Aorta (tissue), 5 donors: ENCODE measurements around the gene PDK2. TPM values are rescaled to one million over a fixed set of nuclear protein-coding genes. Genes with fewer than 3 reads are reported as not detected.
A peak's percentile ranks its signal among the peaks of the same experiment; 100 is the strongest.

ENCODE experiments used
- ATAC-seq: fragments of 200-7000 bp; cut with Tn5 transposase; one replicate; pipeline ENCODE4 v1.9.1; 2022; ENCODE audit warnings: moderate library complexity; ENCODE audit not compliant: low FRiP score
- DNase-seq, 2 donors: peaks; one replicate each; pipeline ENCODE4 v3.0.0-alpha.2; 2020
- H3K27ac ChIP-seq, 2 donors: one replicate each; pipeline ENCODE4 v1.5.1; 2013; ENCODE audit warnings: low read length in 2 of 2, mild to moderate bottlenecking in 2 of 2, moderate library complexity in 2 of 2, control low read depth in 1 of 2, inconsistent platforms in 1 of 2, low read depth in 1 of 2
- H3K27me3 ChIP-seq, 2 donors: one replicate each; pipeline ENCODE4 v1.6.1; 2013; ENCODE audit warnings: control low read depth in 1 of 2, low read length in 1 of 2, mild to moderate bottlenecking in 1 of 2, moderate library complexity in 1 of 2; ENCODE audit not compliant: insufficient read depth in 2 of 2, control insufficient read depth in 1 of 2
- H3K36me3 ChIP-seq, 2 donors: one replicate each; pipeline ENCODE4 v1.6.1; 2013; ENCODE audit warnings: control low read depth in 1 of 2, low read length in 1 of 2, mild to moderate bottlenecking in 1 of 2; ENCODE audit not compliant: insufficient read depth in 2 of 2, control insufficient read depth in 1 of 2
- H3K4me1 ChIP-seq, 2 donors: one replicate each; pipeline ENCODE4 v1.6.1; 2013; ENCODE audit warnings: low read length in 2 of 2, control low read depth in 1 of 2, mild to moderate bottlenecking in 1 of 2, moderate library complexity in 1 of 2; ENCODE audit not compliant: insufficient read depth in 2 of 2, control insufficient read depth in 1 of 2
- H3K4me3 ChIP-seq, 2 donors: one replicate each; pipeline ENCODE4 v1.5.1; 2013; ENCODE audit warnings: low read length in 2 of 2, control low read depth in 1 of 2, mild to moderate bottlenecking in 1 of 2
- H3K9me3 ChIP-seq: one replicate; pipeline ENCODE4 v1.6.1; 2013; ENCODE audit warnings: mild to moderate bottlenecking, low read length; ENCODE audit not compliant: control insufficient read depth
- WGBS, 2 donors: extraction: QIAGEN DNeasy Blood & Tissue Kit; methylation state at CpG; one replicate each; pipeline ENCODE4 v1.1.7; 2013; 5-methylcytosine and 5-hydroxymethylcytosine counted together
- intact Hi-C, 2 donors: fragments of 100-400 bp; cut with DNase I; formaldehyde crosslinking; loops; one replicate each; pipeline versions ENCODE4 v1.14.2 to v1.15.0; 2022
- long read RNA-seq, 2 donors: library from polyadenylated mRNA; unstranded; transcript quantifications; one replicate each; pipeline ENCODE4 v2.0.0, GENCODE V29; 2020 to 2021
- polyA plus RNA-seq, 2 donors: library from polyadenylated mRNA; stranded (reverse); fragments of 200-250 nt; gene quantifications; one replicate each; pipeline ENCODE4 v1.2.3, GENCODE V29; 2013
- total RNA-seq, 2 donors: library from RNA; stranded (reverse); fragmentation: NEBNext Ultra II Directional; extraction: Animal tissue kit (Norgen Biotek cat#: 25700); gene quantifications; one replicate each; pipeline ENCODE4 v1.2.1, GENCODE V29; 2021
- donor health status: healthy with polysubstance abuse.
- donor health status: Bipolar disorder and iron deficiency.
- donor health status: DM: no; HTN: no; CAD: no.
- donor health status: DM: no; HTN: no; CAD: no.
- donor health status: DM: yes; HTN: yes; CAD: no.

The PDK2 gene
- total RNA-seq (10 to 100 TPM; 39.4 to 42.8 TPM), polyA plus RNA-seq (10 to 100 TPM; 15.0 to 45.8 TPM)
- long read RNA-seq, donor 1, transcript PDK2-203 (11 exons, 3,440 nt): major isoform, 145 of 170 reads
- long read RNA-seq, donor 1, partial matches to known transcripts: 9 of 170 reads
- long read RNA-seq, donor 1, other reads (novel, unspliced or antisense): 12 of 170 reads
- long read RNA-seq, donor 2, transcript PDK2-203 (11 exons, 3,440 nt): major isoform, 24 of 36 reads
- long read RNA-seq, donor 2, partial matches to known transcripts: 3 of 36 reads
- long read RNA-seq, donor 2, other reads (novel, unspliced or antisense): 5 of 36 reads

DNA sequence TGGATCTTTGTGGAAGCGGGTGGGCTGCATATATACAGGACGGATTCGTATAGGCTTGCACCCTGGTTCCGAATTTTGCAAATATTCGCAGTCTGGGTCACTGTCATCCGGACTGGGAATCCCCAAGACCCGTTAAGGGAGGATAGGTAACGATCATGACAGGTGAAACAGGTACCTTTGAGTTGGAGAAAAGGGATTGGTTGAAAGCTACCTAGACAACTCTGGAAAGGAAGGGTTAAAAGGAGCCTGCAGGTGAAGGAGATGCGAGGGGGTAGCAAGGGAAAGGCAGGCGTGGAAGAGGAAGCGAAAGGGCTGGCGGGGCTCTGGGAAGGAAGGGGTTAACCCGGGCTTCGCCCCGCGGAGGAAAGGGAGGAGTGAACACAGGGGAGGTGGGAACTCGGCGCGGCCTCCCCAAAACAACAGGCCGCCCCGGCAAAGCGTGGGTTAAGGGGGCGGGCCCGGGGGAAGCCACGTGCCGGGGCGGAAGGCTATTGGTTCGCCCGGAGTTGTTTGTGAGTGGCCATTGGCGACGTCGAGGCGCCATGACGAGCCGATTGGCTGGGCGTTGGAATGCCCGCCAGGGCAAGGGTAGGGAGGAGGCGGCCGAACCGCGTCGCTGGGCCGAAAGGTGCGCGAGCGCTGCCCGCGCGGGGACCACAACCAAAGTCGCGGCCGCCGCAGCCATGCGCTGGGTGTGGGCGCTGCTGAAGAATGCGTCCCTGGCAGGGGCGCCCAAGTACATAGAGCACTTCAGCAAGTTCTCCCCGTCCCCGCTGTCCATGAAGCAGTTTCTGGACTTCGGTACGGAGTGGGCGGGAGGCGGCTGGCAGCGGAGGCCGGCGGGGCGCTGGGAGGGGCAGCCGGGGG, at the start of gene PDK2:
Gene PDK2, plus strand, starts transcription at position 599 of the 867 bp plus-strand sequence. Its CDS starts 85 bp downstream, at position 684.
- peak; percentile 98 for DNase-seq
- Histone ChIP-seq H3K27me3 (no peaks in the 10 kb centered on the region), H3K4me1 (no peaks in the 10 kb centered on the region), H3K36me3 (no peaks in the 10 kb centered on the region), H3K9me3 (no peaks in the 10 kb centered on the region), H3K4me3 (peak within 1 kb of the TSS; percentile 74 to 81), H3K27ac (peak within 1 kb of the TSS in 1 of 2 donors; percentile 55)
- WGBS, 2 donors: 0 to 1% methylated on average over 68 of the region's 68 CpGs
- peak; percentile 97 for ATAC-seq
- intact Hi-C loops: loop anchor here (5.0 kb wide), 2 partner anchors 52 to 202 kb away; no protein-coding TSS in a partner anchor

DNA sequence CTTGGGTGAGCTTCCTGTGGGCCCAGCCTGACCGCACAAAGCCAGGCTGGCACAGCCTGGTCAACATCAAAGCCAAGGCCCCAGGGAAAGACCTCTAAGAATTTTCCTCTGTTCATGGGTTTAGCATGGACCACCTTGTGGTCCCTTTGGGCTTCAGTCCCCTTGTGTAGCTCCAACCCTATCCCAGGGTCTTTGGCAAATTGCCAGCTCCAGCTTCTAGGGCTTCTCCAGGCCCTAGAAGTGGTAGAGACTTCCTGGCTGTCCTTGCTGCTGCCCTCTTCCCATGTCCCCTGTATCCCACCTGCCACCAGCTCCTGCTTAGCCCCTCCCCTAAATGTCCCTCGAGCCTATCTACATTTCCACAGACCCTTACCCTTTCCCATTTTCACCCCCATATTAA, 49.0 kb upstream of the PDK2 start:
- intact Hi-C loops: no loop called here
- Histone ChIP-seq H3K36me3 (no peaks in the 10 kb centered on the region), H3K27me3 (no peaks in the 10 kb centered on the region), H3K4me3 (no peak overlapping the region), H3K4me1 (no peaks in the 10 kb centered on the region), H3K9me3 (no peaks in the 10 kb centered on the region), H3K27ac (no peak overlapping the region)
- WGBS, 2 donors: 92% methylated on average over 2 of the region's 2 CpGs
- ATAC-seq: no peak
- DNase-seq: peak in 1 of 2 donors; percentile 37

GRCh38 chr17:50046667-50047066, 48.5 kb upstream of the PDK2 start:
- Histone ChIP-seq H3K36me3 (no peaks in the 10 kb centered on the region), H3K9me3 (no peaks in the 10 kb centered on the region), H3K4me3 (no peak overlapping the region), H3K27ac (no peak overlapping the region), H3K27me3 (no peaks in the 10 kb centered on the region), H3K4me1 (no peaks in the 10 kb centered on the region)
- DNase-seq: peak in 1 of 2 donors; percentile 42
- intact Hi-C loops: no loop called here
- no peak for ATAC-seq
- WGBS, 2 donors: 84 to 89% methylated on average over 6 of the region's 6 CpGs

DNA sequence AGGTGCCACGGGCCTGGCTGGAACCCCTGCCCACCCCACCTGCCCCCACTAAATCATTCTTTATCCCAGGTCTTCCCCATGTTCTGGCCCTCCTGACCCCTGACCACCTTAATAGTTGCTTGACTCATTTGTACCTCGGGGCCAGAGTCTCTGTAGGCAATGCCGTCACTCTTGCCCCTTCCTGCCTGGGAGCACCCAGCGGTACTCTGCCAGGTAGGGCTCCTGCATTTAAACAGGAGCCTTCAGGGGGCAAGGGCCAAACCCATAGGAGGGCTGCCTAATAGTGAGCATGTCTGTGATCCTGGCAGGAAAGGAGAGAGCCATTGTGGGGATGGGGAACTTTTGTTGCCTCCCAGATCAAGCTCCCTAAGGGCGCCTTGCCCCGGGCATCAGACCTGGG, 48.1 kb upstream of the PDK2 start:
- DNase-seq (peak in 1 of 2 donors; percentile 45), ATAC-seq (no peak)
- H3K27ac ChIP-seq: no peak overlapping the region
- no peaks in the 10 kb centered on the region for H3K36me3 ChIP-seq
- no peaks in the 10 kb centered on the region for H3K9me3 ChIP-seq
- H3K27me3 ChIP-seq: no peaks in the 10 kb centered on the region
- intact Hi-C loops: no loop called here
- H3K4me1 ChIP-seq: no peaks in the 10 kb centered on the region
- no peak overlapping the region for H3K4me3 ChIP-seq
- WGBS, 2 donors: 95% methylated on average over 6 of the region's 6 CpGs

GRCh38 chr17:50047488-50048126, 47.5 kb upstream of the PDK2 start:
- intact Hi-C loops: no loop called here
- DNase-seq (peak in 1 of 2 donors; percentile 76), ATAC-seq (peak; percentile 19)
- Histone ChIP-seq H3K27ac (no peak overlapping the region), H3K27me3 (no peaks in the 10 kb centered on the region), H3K36me3 (no peaks in the 10 kb centered on the region), H3K9me3 (no peaks in the 10 kb centered on the region), H3K4me1 (no peaks in the 10 kb centered on the region), H3K4me3 (no peak overlapping the region)
- WGBS, 2 donors: 53% methylated on average over 9 of the region's 9 CpGs

DNA sequence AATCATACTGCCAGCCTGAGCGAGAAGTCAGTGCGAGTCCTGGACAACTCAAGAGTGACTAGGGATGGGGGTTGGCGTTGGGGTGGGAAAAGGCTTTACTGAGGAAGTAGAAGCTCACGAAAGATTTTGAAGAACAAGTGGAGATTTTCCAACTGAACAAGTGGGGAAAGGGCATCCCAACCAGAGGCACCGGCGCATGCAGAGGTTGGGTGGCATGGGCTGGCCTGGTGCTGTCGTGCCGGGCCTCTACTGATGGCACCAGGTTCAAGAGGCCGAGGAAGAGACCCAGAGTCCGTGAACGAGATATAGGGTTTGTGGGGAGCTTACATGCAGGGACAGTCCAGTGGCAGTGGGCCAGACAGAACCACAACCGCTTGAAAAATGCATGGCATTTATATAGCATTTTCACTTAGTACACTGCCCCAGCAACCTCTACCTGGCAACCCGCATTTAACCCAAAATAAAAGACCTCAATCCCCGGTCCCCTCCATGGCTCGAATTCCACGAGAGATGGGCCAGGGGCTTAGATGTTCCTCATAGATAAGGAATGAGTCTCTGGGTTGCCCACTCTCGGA, 46.9 kb upstream of the PDK2 start:
- intact Hi-C loops: no loop called here
- Histone ChIP-seq H3K36me3 (no peaks in the 10 kb centered on the region), H3K4me1 (no peaks in the 10 kb centered on the region), H3K4me3 (no peak overlapping the region), H3K27me3 (no peaks in the 10 kb centered on the region), H3K9me3 (no peaks in the 10 kb centered on the region), H3K27ac (no peak overlapping the region)
- peak in 1 of 2 donors; percentile 44 for DNase-seq
- WGBS, 2 donors: 92 to 94% methylated on average over 17 of the region's 17 CpGs
- no peak for ATAC-seq

DNA sequence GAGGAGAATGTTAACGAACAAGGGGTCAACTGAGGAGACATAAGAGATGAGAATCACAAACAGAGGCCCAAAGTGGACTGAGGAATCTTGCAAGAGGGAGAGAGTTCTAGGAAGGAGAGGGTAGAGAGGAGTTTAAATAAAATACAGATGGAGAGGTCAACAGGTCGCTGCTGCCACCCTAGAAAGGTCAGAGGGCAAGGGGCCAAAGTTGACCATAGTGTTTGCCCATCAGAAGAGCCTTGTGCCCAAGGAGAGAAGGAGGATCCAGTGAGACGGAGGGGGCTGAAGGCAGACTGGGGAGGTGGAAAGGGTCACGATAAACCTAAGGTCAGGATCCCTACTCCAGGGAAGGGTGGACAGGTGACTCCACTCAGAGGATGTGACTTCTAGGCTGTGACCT, 46.2 kb upstream of the PDK2 start:
- Histone ChIP-seq H3K27me3 (no peaks in the 10 kb centered on the region), H3K36me3 (no peaks in the 10 kb centered on the region), H3K27ac (no peak overlapping the region), H3K4me1 (no peaks in the 10 kb centered on the region), H3K4me3 (no peak overlapping the region), H3K9me3 (no peaks in the 10 kb centered on the region)
- DNase-seq (peak in 1 of 2 donors; percentile 13), ATAC-seq (no peak)
- intact Hi-C loops: no loop called here
- 78 to 83% methylated on average over 4 of the region's 4 CpGs for WGBS, 2 donors

- 78 to 85% methylated on average over 3 of the region's 3 CpGs for WGBS, 2 donors
Measured at GRCh38 chr17:50049636-50050035, 45.5 kb upstream of the PDK2 start.

More at GRCh38 chr17:50049636-50050035, 45.5 kb upstream of the PDK2 start:
- Histone ChIP-seq H3K36me3 (no peaks in the 10 kb centered on the region), H3K9me3 (no peaks in the 10 kb centered on the region), H3K27me3 (no peaks in the 10 kb centered on the region), H3K4me3 (no peak overlapping the region), H3K4me1 (no peaks in the 10 kb centered on the region), H3K27ac (no peak overlapping the region)
- ATAC-seq (no peak), DNase-seq (peak in 1 of 2 donors; percentile 16)
- intact Hi-C loops: no loop called here
